Measurements from ENCODE around the gene LKAAEAR1. TPM values are rescaled to one million over a fixed set of nuclear protein-coding genes. Genes with fewer than 3 reads are reported as not detected.

LKAAEAR1 gene
- total RNA-seq, 1 donor from 2014 or later: 0.31 TPM

GRCh38 chr20:64041040-64041780 lies 43.0 kb downstream of the LKAAEAR1 start:
- no peak overlapping the region for H3K27ac Mint-ChIP-seq
- peaks cover 16% of the 10 kb centered on the region for H3K27me3 Mint-ChIP-seq
- ATAC-seq (ENCODE audit: low read depth) (no peak), DNase-seq (no peak)
- H3K4me3 Mint-ChIP-seq: peak overlapping the region; percentile 32
- intact Hi-C loops (cut with micrococcal nuclease): no loop called here
- ChIA-PET CTCF (interaction anchor here (1.3 to 4.9 kb wide), 3 partner anchors 25 to 79 kb away, joined by 3 to 57 read pairs (median 12); no protein-coding TSS in a partner anchor), POLR2A (interaction anchor here (0.7 to 2.1 kb wide), 6 partner anchors 21 to 619 kb away, joined by 3 to 9 read pairs (median 6); partner anchors contain the start of genes OPRL1, RGS19 and TCEA2)
- no peak for TF ChIP-seq CTCF (IDR thresholded peaks at IDR 0.05)
- no peaks in the 10 kb centered on the region for H3K36me3 Mint-ChIP-seq (ENCODE audit: low read depth)
- H3K4me1 Mint-ChIP-seq: peaks cover 15% of the 10 kb centered on the region
- H3K9me3 Mint-ChIP-seq: no peaks in the 10 kb centered on the region

GRCh38 chr20:64040231-64041039 lies 43.8 kb downstream of the LKAAEAR1 start:
- H3K9me3 Mint-ChIP-seq: no peaks in the 10 kb centered on the region
- no peak for TF ChIP-seq CTCF (IDR thresholded peaks at IDR 0.05)
- no peak for DNase-seq
- intact Hi-C loops (cut with micrococcal nuclease): no loop called here
- POLR2A ChIA-PET: interaction anchor here (1.2 to 2.1 kb wide), 3 partner anchors 22 to 80 kb away, joined by 5 to 9 read pairs (median 6); partner anchors contain the start of genes OPRL1, RGS19 and TCEA2
- no peak overlapping the region for H3K27ac Mint-ChIP-seq
- H3K27me3 Mint-ChIP-seq: peaks cover 11% of the 10 kb centered on the region
- no peaks in the 10 kb centered on the region for H3K36me3 Mint-ChIP-seq (ENCODE audit: low read depth)
- H3K4me3 Mint-ChIP-seq: peak overlapping the region; percentile 32
- H3K4me1 Mint-ChIP-seq: peaks cover 15% of the 10 kb centered on the region
- no peak for ATAC-seq (ENCODE audit: low read depth)
- CTCF ChIA-PET: interaction anchor here (1.3 to 4.9 kb wide), 7 partner anchors 18 to 502 kb away, joined by 3 to 57 read pairs (median 12); partner anchors contain the start of genes PRPF6 and PTK6

GRCh38 chr20:64039293-64040160 lies 44.7 kb downstream of the LKAAEAR1 start:
- Mint-ChIP-seq H3K27ac (no peak overlapping the region), H3K4me3 (peak overlapping the region; percentile 73), H3K9me3 (no peaks in the 10 kb centered on the region), H3K36me3 (ENCODE audit: low read depth) (peaks cover 3% of the 10 kb centered on the region), H3K27me3 (peaks cover 9% of the 10 kb centered on the region), H3K4me1 (peaks cover 17% of the 10 kb centered on the region)
- intact Hi-C loops (cut with micrococcal nuclease): loop anchor here (1.0 to 5.0 kb wide), 6 partner anchors 18 to 502 kb away; partner anchors contain the start of gene PTK6
- POLR2A ChIA-PET: interaction anchor here (0.9 to 3.4 kb wide), 8 partner anchors 10 to 81 kb away, joined by 3 to 18 read pairs (median 6); partner anchors contain the start of genes PRPF6, SOX18 and TCEA2
- no peak for TF ChIP-seq CTCF (IDR thresholded peaks at IDR 0.05)
- DNase-seq (no peak), ATAC-seq (ENCODE audit: low read depth) (no peak)
- CTCF ChIA-PET: interaction anchor here (0.6 to 4.9 kb wide), 13 partner anchors 13 to 501 kb away, joined by 3 to 57 read pairs (median 11); partner anchors contain the start of genes NPBWR2, PRPF6, PTK6 and TCEA2

- Mint-ChIP-seq H3K27me3 (peaks cover 9% of the 10 kb centered on the region), H3K36me3 (ENCODE audit: low read depth) (peaks cover 11% of the 10 kb centered on the region), H3K4me3 (peak overlapping the region; percentile 73), H3K9me3 (no peaks in the 10 kb centered on the region), H3K27ac (no peak overlapping the region), H3K4me1 (peaks cover 17% of the 10 kb centered on the region)
- ATAC-seq (ENCODE audit: low read depth) (peak; percentile 89), DNase-seq (peak; percentile 81)
- ChIA-PET POLR2A (interaction anchor here (0.5 to 3.4 kb wide), 9 partner anchors 11 to 422 kb away, joined by 3 to 18 read pairs (median 4); partner anchors contain the start of genes OPRL1, PRPF6, RGS19 and SOX18), CTCF (interaction anchor here (0.8 to 4.9 kb wide), 18 partner anchors 12 to 542 kb away, joined by 3 to 57 read pairs (median 7); partner anchors contain the start of genes LKAAEAR1, NPBWR2, PRPF6 and PTK6)
- intact Hi-C loops (cut with micrococcal nuclease): loop anchor here (1.0 to 5.0 kb wide), 7 partner anchors 19 to 501 kb away; partner anchors contain the start of gene PTK6
- TF ChIP-seq CTCF (IDR thresholded peaks at IDR 0.05): peak; percentile 17
These were observed 45.5 kb downstream of the LKAAEAR1 start for GRCh38 chr20:64038565-64039292.
